ENCODE results near the gene SULF2.
"Not testable (repeated sequence)": the region's sequence is repeated elsewhere in the genome, so short reads cannot be mapped to it uniquely, and the experiment has no call there.

Gene SULF2

DNA sequence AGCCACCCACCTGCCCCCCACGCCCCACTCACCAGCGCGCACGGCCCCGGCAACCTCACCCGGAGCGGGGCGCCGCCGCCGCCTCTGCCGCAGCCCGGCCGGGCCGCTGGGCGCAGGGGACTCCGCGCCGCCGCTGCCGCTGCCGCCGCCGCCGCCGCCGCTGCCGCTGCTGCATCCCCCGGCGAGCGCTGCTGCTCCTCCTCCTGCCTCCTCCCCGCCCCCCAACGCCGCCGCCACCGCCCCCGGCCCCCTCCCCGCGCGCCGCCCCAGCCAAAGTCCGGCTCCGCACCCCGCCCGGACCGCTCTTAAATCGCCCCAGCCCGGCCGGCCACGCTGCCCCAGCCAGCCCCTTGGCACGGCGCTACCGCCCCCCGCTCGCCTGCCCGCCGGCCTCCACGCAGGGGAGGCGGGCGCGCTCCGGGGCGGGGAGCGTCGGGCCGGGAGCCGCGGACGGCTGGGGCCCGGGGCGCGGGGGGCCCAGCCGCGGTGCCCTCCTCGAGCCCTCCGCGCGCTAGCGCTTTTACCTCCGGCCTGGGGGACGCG lies at the start of gene SULF2:
Gene SULF2, minus strand, starts transcription at position 171 of the 543 bp plus-strand sequence. CDS start 28,118 bp downstream, outside the sequence.
- no peak for DNase-seq (ENCODE audit: low read depth in 4 of 4, low spot score in 1 of 4)

DNA sequence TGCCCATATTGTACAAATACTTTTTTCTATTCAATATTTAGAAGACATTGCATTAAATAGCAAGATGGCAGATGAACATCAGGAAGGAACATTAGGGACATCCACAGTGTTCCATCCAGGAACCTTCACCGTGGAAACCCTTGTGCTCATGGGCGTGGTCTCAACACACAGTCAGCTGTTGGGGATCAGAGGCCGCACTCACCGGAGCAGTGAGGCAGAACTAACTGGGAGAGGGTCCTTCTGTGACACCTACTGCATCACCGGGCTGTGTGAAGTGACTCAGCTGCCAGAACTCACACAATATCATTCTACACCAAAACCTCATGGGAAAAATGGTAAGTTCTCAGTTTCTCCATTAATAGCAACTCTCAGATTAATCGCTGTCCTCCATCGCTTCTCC lies 46.4 kb upstream of the SULF2 start:
- DNase-seq (ENCODE audit: low read depth in 4 of 4, low spot score in 1 of 4): not testable (repeated sequence)

DNA sequence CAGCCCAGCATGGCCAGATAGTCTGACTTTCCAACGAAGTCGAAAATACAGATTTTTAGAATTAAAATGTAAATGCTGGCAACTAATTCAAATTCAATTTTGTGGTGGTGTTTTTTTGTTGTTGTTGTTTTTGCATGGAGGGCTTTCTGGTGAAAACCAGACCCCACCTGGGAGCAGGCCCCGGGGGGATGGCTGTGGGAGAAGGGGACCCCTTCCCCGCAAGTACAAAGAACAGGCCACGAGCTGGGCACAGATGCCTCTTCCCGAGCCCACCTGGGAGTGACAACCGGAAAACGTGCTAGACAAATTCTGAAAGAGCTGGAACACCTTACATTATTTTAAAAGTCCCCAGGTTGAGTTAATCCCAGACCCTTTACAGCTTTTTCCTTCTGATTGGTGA lies 41.4 kb upstream of the SULF2 start:
- not testable (repeated sequence) for DNase-seq (ENCODE audit: low read depth in 4 of 4, low spot score in 1 of 4)

DNA sequence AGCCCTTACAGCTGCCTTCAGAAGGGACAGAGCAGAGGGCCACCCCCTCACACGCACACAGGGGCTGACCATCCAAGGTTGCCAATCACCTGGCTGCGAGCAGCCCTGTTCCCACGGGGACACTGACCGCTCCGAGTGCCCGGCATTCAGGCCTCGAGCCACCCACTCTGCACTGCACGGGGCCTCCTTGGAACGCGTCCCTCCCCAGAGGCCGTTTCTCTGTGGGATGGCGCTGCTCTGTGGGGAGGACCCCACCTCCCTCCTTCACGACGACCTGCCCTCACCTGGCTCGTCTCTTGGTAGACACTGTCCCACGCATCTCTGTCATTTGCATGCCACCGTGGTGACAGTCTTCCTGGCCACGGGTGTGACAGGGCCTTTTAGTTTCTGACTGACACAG lies 40.7 kb upstream of the SULF2 start:
- not testable (repeated sequence) for DNase-seq (ENCODE audit: low read depth in 4 of 4, low spot score in 1 of 4)

DNA sequence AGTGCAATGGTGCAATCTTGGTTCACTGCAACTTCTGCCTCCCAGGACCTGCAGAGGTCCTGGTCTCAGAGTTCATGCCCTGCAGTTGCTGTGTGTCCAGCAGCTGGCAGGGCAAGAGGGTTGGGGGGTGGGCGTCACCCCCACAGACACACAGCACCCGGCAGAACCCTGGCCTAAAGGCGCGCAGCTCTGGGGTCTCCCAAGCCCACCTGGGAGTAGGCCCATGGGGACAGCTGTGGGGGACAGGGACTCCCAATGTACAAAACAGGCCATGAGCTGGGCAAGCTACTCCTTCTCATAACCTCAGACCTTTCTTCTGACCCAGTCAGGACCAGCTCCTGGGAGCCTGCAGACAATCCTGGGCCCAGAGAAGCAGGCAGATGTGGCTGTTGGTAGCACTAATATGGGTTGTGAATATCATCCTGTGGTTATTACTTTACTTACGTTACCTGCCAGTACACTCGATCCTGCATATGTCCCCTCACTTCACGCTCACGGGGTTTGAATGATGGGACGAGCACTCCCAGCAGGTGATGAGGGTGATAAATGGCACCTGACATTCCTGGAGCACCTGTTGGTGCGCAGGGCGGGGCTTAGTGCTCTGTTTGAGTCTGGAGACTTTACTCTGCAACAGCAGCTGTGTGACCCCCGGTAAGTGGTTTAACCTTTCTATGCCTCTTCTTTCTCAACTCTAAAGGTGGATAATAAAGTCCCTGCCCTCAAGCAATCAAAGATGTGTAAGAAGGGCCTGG lies 39.9 kb upstream of the SULF2 start:
- no peak for DNase-seq (ENCODE audit: low read depth in 4 of 4, low spot score in 1 of 4)

DNA sequence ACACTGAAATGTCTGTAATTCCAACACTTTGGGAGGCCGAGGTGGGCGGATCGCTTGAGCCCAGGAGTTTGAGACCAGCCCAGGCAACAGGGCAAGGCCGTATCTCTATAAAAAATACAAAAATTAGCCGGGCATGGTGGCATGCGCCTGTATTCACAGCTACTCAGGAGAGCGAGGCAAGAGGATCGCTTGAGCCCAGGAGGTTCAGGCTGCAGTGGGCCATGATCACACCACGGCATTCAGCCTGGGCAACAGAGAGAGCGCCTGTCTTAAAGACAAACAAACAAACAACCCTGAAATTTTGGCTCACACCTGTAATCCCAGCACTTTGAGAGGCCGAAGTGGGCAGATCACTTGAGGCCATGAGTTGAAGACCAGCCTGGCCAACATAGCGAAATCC lies 38.7 kb upstream of the SULF2 start:
- not testable (repeated sequence) for DNase-seq (ENCODE audit: low read depth in 4 of 4, low spot score in 1 of 4)

DNA sequence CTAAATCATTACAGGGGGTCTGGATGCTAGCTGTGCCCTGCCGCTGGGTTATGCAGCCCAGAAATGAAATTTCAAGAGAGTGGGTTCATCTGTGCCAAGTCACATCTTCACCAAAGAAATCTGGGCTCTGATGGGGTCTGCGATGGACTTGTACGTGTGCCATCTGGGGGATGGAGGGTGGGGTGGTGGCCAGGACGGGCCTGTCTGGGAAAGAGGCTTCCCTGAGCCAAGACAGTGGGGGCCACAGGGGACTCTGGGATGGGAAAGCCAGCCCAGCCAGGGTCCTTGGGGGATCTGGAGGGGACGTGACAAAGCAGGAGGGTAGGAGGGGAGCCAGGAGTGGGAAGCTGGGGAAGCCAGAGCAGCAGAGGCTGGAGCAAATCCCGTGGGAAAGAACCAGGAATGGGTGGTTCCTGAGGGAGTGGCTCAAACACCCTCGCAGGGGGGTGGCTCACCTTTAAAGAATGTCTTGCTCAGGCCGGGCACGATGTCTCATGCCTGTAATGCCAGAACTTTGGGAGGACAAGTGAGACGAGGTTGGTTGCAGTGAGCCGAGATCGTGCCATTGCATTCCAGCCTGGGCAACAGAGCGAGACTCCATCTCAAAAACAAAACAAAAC lies 36.3 kb upstream of the SULF2 start:
- DNase-seq (ENCODE audit: low read depth in 4 of 4, low spot score in 1 of 4): no peak

DNA sequence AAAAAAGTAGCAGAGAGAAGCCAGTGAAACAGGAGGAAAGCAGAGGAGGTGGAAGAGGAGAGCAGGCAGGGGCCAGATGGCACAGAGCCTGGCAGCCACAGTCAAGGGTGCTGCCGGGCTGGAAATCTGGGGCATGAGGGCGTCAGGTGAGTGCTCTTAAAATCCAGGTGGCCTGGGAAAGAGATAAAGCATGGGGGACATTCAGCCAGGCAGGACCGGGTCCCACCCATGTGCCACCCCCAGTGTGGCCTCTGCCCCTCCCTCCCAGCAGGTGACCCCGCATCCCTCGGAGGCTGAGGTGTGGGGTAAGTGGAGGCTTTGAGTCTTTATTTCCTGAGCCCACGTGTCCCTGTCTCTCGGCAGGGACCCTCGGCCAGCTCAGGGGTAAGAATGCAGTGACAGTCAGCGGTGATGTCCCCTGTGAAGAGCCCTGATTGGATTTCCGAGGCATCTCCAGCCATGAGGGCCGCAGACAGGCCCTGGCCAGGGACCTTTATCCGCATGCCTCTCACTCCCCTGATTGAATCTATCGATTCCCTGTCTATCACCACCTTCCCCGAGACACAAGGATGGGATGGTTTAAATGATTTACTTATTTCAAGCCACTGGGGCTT lies 33.8 kb upstream of the SULF2 start:
- no peak for DNase-seq (ENCODE audit: low read depth in 4 of 4, low spot score in 1 of 4)

DNA sequence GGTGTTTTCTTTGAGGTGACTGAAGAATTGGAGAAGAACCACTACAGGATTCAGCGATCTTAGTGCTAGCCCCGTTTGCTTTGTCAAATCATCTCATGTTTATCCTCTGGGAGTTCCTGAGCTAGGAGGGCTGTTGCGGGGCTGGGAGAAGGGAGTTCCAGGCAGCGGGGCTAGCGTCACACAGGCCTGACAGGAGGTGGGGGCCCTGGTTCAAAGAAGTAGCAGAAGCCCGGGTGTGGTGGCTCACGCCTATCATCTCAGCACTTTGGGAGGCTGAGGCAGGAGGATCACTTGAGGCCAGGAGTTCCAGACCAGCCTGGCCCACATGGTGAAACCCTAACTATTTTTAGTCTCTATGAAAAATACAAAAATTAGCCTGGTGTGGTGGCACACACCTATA lies 33.2 kb upstream of the SULF2 start:
- no peak for DNase-seq (ENCODE audit: low read depth in 4 of 4, low spot score in 1 of 4)

DNA sequence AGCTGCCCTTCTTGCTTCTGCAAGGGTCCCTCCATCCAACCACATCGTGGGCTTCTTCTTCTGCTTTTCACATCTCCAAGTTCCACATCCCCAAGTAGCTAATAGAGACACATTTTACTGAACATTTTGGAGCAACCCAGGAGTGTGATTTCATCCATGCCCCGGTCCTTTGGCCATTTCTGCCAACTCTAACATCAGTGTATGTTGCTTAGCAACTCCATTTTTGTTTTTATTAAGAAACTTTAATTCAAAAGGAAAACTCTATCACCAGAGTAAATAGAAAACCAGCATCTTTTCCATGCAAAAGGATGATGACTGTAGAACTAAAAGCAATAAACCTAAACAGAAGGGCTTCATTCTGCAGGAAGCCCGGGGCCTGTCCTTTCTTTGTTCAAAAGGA lies 32.7 kb upstream of the SULF2 start:
- DNase-seq (ENCODE audit: low read depth in 4 of 4, low spot score in 1 of 4): no peak

DNA sequence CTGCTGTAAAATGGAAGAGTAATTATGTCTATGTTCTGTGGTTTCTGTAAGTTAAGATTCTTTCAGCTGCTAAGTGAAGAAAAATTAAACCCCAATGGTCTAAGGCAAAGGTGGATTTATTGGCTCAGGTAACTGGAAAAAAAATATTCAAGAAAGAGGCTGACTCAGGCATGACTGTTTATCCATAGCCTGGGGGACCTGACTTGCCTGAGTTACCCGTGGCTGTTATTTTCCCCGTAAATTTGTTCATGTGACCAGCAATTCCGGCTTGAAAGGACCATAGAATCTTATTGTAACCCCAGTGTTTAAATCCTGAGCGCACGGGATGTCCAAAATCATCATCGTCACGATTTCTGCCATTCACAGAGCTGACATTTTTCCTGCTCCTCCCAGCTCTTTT lies 32.3 kb upstream of the SULF2 start:
- DNase-seq (ENCODE audit: low read depth in 4 of 4, low spot score in 1 of 4): no peak

DNA sequence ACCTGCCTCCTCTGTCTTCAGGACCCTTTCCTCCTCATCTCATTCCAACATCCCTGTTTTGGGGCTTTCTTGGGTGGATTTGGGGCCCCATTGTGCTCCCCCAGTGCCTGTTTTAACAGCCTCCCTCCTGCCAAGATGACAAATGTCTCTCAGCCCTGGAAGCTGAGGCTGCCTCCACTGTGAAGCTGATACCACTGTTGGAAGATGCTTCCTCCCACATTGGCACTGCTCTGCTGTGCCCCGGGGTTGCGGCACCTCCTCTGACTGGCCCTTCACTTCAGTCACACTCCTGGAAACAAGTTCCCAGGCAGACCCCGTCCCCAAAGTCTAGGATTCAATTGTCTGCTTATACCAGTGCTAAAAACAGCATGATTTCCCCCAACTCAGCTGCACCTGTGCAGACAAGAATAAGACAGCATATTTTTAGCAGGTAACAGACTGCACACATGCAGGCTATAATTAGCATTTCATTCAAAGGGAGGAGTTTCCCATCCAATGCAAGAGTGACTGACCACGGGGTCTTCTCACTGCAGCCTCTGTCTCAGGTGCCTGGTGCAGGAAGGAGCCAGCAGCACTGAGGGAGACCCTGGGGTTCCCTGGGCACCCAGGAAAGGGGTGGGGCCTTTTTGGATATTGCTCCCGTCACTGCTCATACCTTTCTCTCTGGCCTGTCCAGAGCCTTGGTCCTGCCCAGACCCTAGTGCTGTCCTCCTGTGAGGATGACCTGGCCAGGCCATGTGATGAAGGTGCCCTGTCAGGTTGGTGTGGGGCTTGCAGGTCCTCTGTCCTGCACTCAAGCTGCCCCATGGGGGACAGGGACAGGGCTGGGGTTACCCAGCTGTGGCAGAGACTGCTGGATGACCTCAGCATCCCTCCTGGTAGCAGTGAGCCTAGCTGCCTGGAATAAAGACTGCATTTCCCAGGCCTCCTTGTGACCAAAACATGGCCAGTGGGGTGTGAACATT lies 31.5 kb upstream of the SULF2 start:
- DNase-seq (ENCODE audit: low read depth in 4 of 4, low spot score in 1 of 4): no peak

DNA sequence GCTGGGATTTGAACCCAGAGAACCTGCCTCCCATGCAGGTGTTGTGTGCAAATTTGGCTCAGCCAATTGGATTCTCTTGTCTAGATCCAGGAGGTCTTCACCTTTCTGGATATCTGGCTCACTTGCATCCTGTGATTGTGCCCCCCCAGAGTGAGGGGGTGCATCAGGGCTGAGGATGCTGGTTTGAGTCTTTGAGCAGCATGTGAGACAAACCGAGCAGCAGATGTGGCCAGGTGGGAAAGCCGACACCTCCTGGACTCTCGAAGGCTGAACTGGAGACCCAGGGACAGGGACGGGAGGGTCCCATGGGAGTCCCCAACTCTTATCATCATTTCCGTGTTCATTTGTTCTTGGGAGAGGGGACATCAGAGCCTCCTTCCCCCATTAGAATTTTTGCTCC lies 30.6 kb upstream of the SULF2 start:
- no peak for DNase-seq (ENCODE audit: low read depth in 4 of 4, low spot score in 1 of 4)

DNA sequence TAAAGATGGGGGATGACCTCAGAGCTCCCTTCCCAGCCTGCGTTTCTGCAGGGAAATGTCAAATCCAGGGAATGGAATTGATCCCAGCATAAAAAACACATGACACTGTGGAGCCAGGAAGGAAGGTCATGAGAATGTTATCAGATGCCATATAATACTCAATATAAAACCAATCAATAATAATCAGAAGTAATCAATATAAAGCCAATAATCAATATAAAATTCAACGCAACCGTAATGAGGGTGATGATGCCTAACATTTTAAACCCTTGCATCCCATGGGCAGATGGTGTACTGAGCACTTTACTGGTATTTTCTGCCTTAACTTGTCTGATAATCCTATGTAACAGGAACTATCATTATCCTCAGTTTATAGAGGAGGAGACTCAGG lies 30.1 kb upstream of the SULF2 start:
- no peak for DNase-seq (ENCODE audit: low read depth in 4 of 4, low spot score in 1 of 4)

DNA sequence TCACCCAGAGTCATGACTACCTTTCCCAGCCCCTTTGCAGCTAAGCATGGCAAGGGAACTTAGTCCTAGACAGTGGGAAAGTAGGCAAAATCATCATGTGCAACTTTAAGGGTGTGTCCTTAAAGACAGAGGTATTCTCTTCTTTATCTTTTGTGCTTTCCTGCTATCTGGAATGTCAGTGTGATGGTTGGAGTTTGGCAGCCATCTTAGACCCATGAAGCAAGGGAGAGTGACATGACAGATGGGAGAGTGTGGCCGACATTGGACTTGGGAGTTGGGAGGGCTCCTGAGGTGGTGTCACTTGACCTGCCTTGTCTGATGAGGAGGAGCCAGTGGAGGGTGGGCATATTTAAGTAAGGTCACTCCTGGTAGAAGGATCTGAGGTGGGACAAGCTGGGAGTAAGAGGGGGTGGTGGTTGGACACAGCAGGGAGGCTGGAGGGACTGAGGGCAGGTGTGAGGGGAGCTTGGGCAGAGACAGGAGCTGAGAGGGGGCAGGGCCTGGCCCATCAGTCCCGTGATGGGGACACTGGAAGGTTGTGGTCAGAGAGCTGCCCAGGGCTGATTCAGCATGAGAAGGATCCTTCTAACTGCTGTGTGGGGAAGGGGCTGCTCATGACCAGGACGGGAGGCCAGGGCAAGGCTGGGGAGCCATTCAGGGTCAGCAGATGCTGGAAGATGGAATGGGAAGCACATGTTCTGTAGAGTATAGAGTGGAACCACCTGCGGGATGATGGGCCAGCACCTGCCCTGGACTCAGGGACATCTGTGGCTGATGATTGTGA lies 29.5 kb upstream of the SULF2 start:
- DNase-seq (ENCODE audit: low read depth in 4 of 4, low spot score in 1 of 4): no peak

DNA sequence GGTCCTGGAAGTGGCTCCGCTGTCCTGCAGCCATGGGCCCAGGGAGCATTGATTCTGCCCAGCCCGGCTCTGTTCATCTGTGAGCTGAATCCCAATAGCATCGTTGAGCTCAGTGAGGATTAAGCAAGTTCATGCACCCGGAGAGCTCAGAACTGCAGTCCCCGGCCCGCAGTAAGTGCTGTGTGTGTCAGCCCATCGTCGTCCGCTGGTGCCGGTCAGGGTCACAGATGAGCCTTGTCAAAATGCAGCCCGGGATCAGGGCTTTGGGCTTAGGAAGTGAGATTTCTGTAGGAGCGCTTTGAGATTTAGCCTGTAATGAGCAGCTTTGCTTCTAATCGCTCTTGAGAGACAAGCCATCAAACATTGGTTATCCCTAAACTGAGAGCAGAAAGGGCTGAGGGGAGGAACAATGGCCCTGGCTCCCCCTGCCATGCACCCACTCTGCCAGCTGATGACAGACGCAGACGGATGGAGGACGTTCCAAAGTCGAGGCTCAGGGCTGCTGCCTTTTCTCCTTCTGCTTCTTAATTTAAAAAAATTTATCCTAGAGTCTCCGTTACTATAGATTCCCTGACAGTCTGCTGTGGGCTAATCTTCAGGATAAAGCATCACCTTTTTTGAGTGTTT lies 25.6 kb upstream of the SULF2 start:
- no peak for DNase-seq (ENCODE audit: low read depth in 4 of 4, low spot score in 1 of 4)

DNA sequence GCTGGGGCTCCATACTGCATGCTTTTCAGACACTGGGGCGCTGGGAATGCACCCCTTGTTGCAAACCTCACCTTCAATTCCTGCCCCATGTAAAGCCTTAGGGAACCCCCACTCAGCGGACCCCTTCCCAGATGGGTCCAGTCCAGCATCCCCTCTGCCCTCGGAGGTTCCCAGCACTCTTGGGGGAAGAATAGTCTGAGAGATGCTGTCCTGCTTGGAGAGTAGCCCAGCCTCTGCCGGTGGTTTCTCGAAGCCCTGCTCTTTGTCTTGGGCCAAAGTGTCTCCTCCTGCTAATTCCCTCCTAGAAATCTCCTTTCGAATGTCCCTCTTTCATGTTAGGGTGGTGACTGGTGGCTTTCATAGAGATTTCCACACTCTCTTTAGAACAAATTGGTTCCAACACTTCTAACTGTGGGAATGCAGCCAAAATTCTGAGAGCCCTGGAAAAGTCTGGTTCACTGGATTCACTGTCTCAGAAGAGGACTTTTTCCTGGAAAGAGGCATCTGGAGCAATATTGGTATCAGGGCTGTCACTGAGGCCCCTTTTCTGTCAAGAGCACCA lies 24.9 kb upstream of the SULF2 start:
- no peak for DNase-seq (ENCODE audit: low read depth in 4 of 4, low spot score in 1 of 4)

DNA sequence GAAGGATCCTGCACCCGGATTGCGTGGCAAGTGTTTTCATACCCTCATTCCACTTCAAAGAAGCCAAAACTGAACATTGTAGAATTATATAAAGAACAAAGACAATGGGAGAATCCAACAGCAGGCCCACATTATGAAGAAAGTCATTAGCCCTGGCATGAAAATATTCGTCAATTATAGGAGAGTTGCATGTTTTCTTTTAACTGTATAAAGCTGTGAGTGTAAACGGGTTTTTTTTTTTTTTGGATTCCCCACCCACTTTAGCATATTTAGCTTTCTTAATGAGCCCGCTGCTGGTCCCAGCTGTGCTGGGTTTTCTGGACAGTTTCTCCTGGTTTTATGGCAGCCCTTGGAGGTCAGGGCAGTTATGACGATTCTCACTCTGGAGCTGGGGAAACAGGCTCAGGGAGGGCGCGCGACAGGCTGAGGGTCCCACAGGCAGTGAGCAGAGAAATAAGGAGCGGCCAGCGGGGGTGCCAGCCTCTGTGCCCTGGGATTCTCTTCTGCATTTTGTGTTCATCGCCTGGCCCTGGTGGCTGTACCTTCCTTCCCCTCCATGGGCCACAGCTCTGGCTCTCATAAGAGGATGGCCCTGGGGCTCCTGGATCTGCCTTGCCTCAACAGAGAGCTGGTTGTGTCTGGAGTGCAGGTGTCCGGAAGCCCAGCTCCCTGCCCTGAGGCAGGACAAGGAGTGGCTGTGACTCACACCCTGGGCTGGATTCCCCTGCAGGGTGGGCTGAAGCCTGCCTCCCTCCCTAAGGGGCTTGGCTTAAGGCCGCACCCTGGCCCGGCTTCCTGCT lies 24.1 kb upstream of the SULF2 start:
- no peak for DNase-seq (ENCODE audit: low read depth in 4 of 4, low spot score in 1 of 4)

DNA sequence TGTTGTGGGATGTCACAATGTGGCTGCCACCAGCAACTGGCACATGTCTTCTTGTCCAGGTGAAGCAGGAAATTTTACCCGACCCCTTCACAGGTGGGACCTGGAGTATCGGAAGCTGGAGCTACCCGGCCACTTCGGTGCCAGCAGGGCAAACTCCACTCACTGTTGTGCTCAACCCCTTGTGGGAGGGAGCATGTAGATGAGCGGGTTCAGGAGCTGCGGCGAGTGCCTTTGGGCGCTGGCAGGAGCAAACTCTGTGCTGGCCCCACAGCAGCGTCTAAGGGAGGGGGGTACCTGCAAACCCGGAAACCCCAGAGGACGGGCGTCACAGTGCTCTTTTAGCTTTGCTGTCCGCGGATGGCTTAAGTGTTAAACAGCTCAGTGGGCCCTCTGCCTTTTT lies 20.7 kb upstream of the SULF2 start:
- no peak for DNase-seq (ENCODE audit: low read depth in 4 of 4, low spot score in 1 of 4)

All from stimulated activated CD4-positive, alpha-beta T cell treated with anti-CD3 and anti-CD28 coated beads, Interleukin-1b, Interleukin-23, amount 100 ng/mL, for 24 hours (primary cell).